Sigmoid colon (tissue), 7 donors: ENCODE results near the gene PCDH20. TPM values are rescaled to one million over a fixed set of nuclear protein-coding genes. Genes with fewer than 3 reads are reported as not detected.

Source experiments
- DNase-seq: peaks from one replicate; pipeline ENCODE4 v3.0.0-alpha.2; 2019
- H3K27ac ChIP-seq, 4 donors: fragments of 200-600 bp; sonication (generic); one replicate each; pipeline ENCODE4 v1.5.1; 2016 to 2019; ENCODE audit warnings: mild to moderate bottlenecking in 1 of 4
- H3K27me3 ChIP-seq, 3 donors: fragments of 200-600 bp; sonication (generic); one replicate each; pipeline ENCODE4 v1.5.1; 2019; ENCODE audit warnings: mild to moderate bottlenecking in 1 of 3
- H3K36me3 ChIP-seq, 4 donors: fragments of 200-600 bp; sonication (generic); one replicate each; pipeline ENCODE4 v1.5.1; 2016 to 2019
- H3K4me1 ChIP-seq, 4 donors: fragments of 200-600 bp; sonication (generic); one replicate each; pipeline ENCODE4 v1.5.1; 2017 to 2019
- H3K4me3 ChIP-seq, 4 donors: fragments of 200-600 bp; sonication (generic); one replicate each; pipeline ENCODE4 v1.5.1; 2017 to 2019; ENCODE audit warnings: mild to moderate bottlenecking in 2 of 4, moderate library complexity in 1 of 4
- H3K9me3 ChIP-seq, 4 donors: fragments of 200-600 bp in 3 of 4; sonication (generic) in 3 of 4; one replicate each; pipeline versions ENCODE4 v1.5.1 to v1.6.1; 2013 to 2019
- EP300 ChIP-seq, 4 donors: sonication (generic); formaldehyde crosslinking; IDR thresholded peaks; one replicate each; pipeline ENCODE4 v1.6.1; 2017; ENCODE audit warnings: antibody characterized with exemption in 4 of 4
- POLR2A ChIP-seq, 2 donors: fragments of 450-650 bp; IDR thresholded peaks; one replicate each; pipeline ENCODE4 v1.6.1; 2016; ENCODE audit warnings: antibody characterized with exemption in 2 of 2, mild to moderate bottlenecking in 2 of 2, moderate library complexity in 2 of 2
- POLR2AphosphoS5 ChIP-seq, 4 donors: sonication (generic); formaldehyde crosslinking; IDR thresholded peaks; one replicate each; pipeline ENCODE4 v1.6.1; 2017; ENCODE audit warnings: antibody characterized with exemption in 4 of 4
- WGBS, 2 donors: extraction: QIAGEN DNeasy Blood & Tissue Kit; methylation state at CpG; one replicate each; pipeline ENCODE4 v1.1.7; 2013; 5-methylcytosine and 5-hydroxymethylcytosine counted together
- intact Hi-C: fragments of 100-400 bp; cut with DNase I; formaldehyde crosslinking; loops from one replicate; pipeline ENCODE4 v1.15.1; 2023
- polyA plus RNA-seq, 3 donors: library from polyadenylated mRNA; stranded (reverse); fragments of 200-250 nt; gene quantifications; one replicate each; pipeline ENCODE4 v1.2.3, GENCODE V29; 2013
- total RNA-seq, 4 donors: library from RNA; depleted of rRNA; stranded (reverse); fragments of >200 nt; gene quantifications; one replicate each; pipeline ENCODE4 v1.1.0, GENCODE V29; 2016
- TF ChIP-seq, protein P1 (sequence below), 4 experiments: fragments of 450-650 bp in 3 of 4; fragments of 200-600 bp in 1 of 4; IDR thresholded peaks; one replicate each; pipeline ENCODE4 v1.5.1; 2016 to 2019; ENCODE audit warnings: antibody characterized with exemption in 4 of 4, mild to moderate bottlenecking in 3 of 4, moderate library complexity in 2 of 4
- donor health status: healthy with polysubstance abuse.
- donor health status: Bipolar disorder and iron deficiency.
- donor health status: healthy.

PCDH20 gene
- total and polyA plus RNA-seq, 7 donors, result 1.1 to 6.1 (median 2.1) TPM

DNA sequence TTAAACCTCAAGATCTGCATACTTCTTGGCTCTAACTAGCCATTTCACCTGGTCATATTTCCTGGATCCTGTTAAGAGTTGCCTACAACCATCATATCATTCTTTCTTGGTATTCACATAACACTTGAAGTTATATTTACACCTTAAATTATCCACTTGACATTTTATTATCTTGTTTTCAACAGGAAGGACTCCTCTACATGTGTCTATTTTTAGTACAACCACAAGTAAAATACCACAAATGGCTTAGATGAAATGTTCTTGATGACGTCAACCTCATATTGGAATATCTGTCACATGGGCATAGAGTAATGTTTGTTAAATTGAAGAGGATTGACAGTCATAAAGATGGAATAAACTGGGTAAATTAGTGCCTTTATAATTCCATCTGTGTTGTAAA lies 9.4 kb downstream of the PCDH20 start:
- no peak for DNase-seq
- no peaks in the 10 kb centered on the region for H3K4me1 ChIP-seq
- H3K9me3 ChIP-seq, result no peaks in the 10 kb centered on the region
- H3K4me3 ChIP-seq, result no peak overlapping the region
- intact Hi-C loops, result no loop called here
- H3K27me3 ChIP-seq, result no peaks in the 10 kb centered on the region
- 13 to 41% methylated on average over 1 of the region's 1 CpG for whole genome bisulfite sequencing, 2 donors
- H3K27ac ChIP-seq, result no peak overlapping the region
- TF ChIP-seq, protein P1, sequence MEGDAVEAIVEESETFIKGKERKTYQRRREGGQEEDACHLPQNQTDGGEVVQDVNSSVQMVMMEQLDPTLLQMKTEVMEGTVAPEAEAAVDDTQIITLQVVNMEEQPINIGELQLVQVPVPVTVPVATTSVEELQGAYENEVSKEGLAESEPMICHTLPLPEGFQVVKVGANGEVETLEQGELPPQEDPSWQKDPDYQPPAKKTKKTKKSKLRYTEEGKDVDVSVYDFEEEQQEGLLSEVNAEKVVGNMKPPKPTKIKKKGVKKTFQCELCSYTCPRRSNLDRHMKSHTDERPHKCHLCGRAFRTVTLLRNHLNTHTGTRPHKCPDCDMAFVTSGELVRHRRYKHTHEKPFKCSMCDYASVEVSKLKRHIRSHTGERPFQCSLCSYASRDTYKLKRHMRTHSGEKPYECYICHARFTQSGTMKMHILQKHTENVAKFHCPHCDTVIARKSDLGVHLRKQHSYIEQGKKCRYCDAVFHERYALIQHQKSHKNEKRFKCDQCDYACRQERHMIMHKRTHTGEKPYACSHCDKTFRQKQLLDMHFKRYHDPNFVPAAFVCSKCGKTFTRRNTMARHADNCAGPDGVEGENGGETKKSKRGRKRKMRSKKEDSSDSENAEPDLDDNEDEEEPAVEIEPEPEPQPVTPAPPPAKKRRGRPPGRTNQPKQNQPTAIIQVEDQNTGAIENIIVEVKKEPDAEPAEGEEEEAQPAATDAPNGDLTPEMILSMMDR (IDR thresholded peaks at IDR 0.05), result no peak
- TF ChIP-seq EP300 (IDR thresholded peaks at IDR 0.05) (no peak), POLR2AphosphoS5 (IDR thresholded peaks at IDR 0.05) (no peak), POLR2A (IDR thresholded peaks at IDR 0.05) (no peak)
- no peaks in the 10 kb centered on the region for H3K36me3 ChIP-seq

DNA sequence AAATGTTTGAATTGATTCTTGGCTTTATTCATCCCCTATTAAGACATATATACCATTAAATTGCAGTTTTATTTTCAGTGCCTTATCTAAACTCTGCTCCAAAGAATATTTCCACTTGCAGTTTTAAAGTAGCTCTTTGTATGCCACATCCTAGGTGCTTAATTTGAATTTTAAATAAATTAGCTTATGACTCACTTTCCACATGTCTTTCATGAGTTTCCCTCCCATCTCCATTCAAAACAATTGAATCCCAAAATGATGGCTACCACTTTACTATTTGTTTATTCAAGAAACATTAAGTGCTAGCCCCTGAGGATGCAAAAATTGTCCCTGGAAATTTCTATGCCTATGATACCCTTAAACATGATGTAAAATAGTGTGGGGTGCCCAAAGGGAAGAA lies 19.5 kb downstream of the PCDH20 start:
- no peak overlapping the region for H3K27ac ChIP-seq
- no peak for DNase-seq
- H3K27me3 ChIP-seq, result no peaks in the 10 kb centered on the region
- no peaks in the 10 kb centered on the region for H3K4me1 ChIP-seq
- intact Hi-C loops, result no loop called here
- TF ChIP-seq POLR2AphosphoS5 (IDR thresholded peaks at IDR 0.05) (no peak), EP300 (IDR thresholded peaks at IDR 0.05) (no peak), POLR2A (IDR thresholded peaks at IDR 0.05) (no peak)
- TF ChIP-seq, protein P1 (IDR thresholded peaks at IDR 0.05), result no peak
- H3K4me3 ChIP-seq, result no peak overlapping the region
- no peaks in the 10 kb centered on the region for H3K9me3 ChIP-seq
- no peaks in the 10 kb centered on the region for H3K36me3 ChIP-seq

DNA sequence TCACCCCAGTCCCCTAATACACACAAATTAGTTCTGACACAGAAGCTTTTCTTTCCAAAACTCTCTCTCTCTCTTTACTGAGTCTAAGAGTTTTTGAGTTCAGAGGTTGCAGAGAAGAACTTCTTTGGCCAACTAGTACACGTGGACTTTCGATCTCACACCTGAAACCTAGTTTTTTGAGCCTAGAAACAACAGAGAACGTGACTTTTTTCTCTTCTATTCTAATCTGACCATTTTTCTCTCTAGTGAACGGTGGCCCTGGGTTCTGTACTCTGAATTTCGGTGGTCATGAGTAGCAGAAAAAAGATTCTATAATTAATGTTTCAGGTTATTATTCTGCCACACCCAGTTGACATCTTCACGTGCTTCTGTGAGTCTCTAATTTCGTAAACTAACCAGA lies 24.2 kb downstream of the PCDH20 start:
- Histone ChIP-seq H3K4me1 (no peaks in the 10 kb centered on the region), H3K9me3 (no peaks in the 10 kb centered on the region), H3K27ac (no peak overlapping the region), H3K4me3 (no peak overlapping the region), H3K36me3 (no peaks in the 10 kb centered on the region), H3K27me3 (no peaks in the 10 kb centered on the region)
- intact Hi-C loops, result no loop called here
- no peak for DNase-seq
- 62 to 77% methylated on average over 7 of the region's 7 CpGs for WGBS, 2 donors
- TF ChIP-seq EP300 (IDR thresholded peaks at IDR 0.05) (no peak), POLR2A (IDR thresholded peaks at IDR 0.05) (no peak), POLR2AphosphoS5 (IDR thresholded peaks at IDR 0.05) (no peak)
- TF ChIP-seq, protein P1 (IDR thresholded peaks at IDR 0.05), result no peak

DNA sequence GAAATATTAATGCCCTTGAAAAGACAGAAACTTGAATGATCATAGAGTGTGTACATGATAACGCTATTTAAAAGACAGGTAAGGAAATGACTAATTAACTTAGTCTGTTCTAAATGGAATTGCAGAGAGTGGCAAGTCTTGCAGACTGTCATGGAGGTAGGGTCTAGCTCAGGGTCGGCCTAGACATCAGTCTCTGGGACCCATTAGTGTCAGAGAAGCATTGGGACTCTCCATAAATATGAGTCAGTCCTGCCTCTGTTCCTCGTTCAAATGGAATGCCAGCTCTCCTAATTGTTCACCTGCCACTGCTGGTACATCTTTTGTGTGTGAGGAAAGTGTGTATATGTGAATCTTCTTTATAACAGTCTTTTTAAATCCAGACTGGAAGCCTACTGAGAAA lies 28.0 kb downstream of the PCDH20 start:
- Histone ChIP-seq H3K4me3 (no peak overlapping the region), H3K27me3 (no peaks in the 10 kb centered on the region), H3K4me1 (no peaks in the 10 kb centered on the region), H3K36me3 (no peaks in the 10 kb centered on the region), H3K27ac (no peak overlapping the region), H3K9me3 (no peaks in the 10 kb centered on the region)
- intact Hi-C loops, result no loop called here
- WGBS, 2 donors, result 57 to 76% methylated on average over 3 of the region's 3 CpGs
- TF ChIP-seq POLR2AphosphoS5 (IDR thresholded peaks at IDR 0.05), result no peak
- no peak for TF ChIP-seq POLR2A (IDR thresholded peaks at IDR 0.05)
- TF ChIP-seq, protein P1 (IDR thresholded peaks at IDR 0.05), result no peak
- no peak for DNase-seq

DNA sequence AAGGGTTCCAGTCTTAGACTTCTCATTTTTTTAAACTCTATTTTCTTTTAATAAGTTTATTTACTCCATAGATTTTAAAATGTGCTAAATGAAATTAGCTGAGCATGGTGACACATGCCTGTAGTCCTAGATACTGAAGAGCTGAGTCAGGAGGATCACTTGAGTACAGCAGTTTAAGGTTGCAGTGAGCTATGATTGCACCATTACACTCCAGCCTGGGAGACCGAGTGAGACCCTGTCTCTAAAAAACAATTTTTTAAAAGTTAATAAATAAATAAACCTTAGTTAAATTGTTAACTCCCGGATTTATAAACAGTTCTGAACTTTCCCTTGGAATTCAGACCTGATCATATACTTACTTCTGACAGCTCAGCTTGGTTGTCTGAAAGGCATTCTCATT lies 32.5 kb downstream of the PCDH20 start:
- H3K36me3 ChIP-seq, result no peaks in the 10 kb centered on the region
- TF ChIP-seq POLR2AphosphoS5 (IDR thresholded peaks at IDR 0.05) (no peak), POLR2A (IDR thresholded peaks at IDR 0.05) (no peak), EP300 (IDR thresholded peaks at IDR 0.05) (no peak)
- TF ChIP-seq, protein P1 (IDR thresholded peaks at IDR 0.05), result no peak
- WGBS, 2 donors, result 75 to 79% methylated on average over 2 of the region's 2 CpGs
- H3K27ac ChIP-seq, result no peak overlapping the region
- no peak for DNase-seq
- no peaks in the 10 kb centered on the region for H3K27me3 ChIP-seq
- intact Hi-C loops, result no loop called here
- H3K4me1 ChIP-seq, result no peaks in the 10 kb centered on the region
- H3K4me3 ChIP-seq, result no peak overlapping the region
- no peaks in the 10 kb centered on the region for H3K9me3 ChIP-seq
